ENCODE results near the gene SORT1. TPM values are rescaled to one million over a fixed set of nuclear protein-coding genes. Genes with fewer than 3 reads are reported as not detected.

Gene SORT1
- total and polyA plus RNA-seq, 2 of the 13 experiments (the other 11 are each of a cell fraction or from before 2014, with no cell fraction given): 32.4 to 93.0 TPM

- TF ChIP-seq ZSCAN12 (CRISPR knock-in tag; IDR thresholded peaks at IDR 0.05) (0 out of 2 replicates have a peak, but pooled peaks have one; percentile 44), ZNF282 (IDR thresholded peaks at IDR 0.05; ENCODE audit: partially characterized antibody) (no peak), KMT2A (CRISPR knock-in tag; IDR thresholded peaks at IDR 0.05) (peak; percentile 42; the same call in 1 of the 2 replicates), ATF1 (CRISPR knock-in tag; IDR thresholded peaks at IDR 0.05) (no peak), ZNF326 (CRISPR knock-in tag; IDR thresholded peaks at IDR 0.05; ENCODE audit: borderline replicate concordance) (no peak), TBX3 (IDR thresholded peaks at IDR 0.05; ENCODE audit: borderline replicate concordance) (peak; percentile 44; the same call in 1 of the 2 replicates), SNRNP70 (IDR thresholded peaks at IDR 0.05; ENCODE audit: low read depth, low read length) (no peak), NFYB (CRISPR knock-in tag; IDR thresholded peaks at IDR 0.05) (peak; percentile 44), GMEB2 (CRISPR knock-in tag; IDR thresholded peaks at IDR 0.05; ENCODE audit: low read depth) (no peak), TEAD2 (CRISPR knock-in tag; IDR thresholded peaks at IDR 0.05) (no peak), GPN1 (CRISPR knock-in tag; IDR thresholded peaks at IDR 0.05; ENCODE audit: borderline replicate concordance) (no peak), SRF (IDR thresholded peaks at IDR 0.05; ENCODE audit: low read depth, low read length) (no peak), SMAD9 (CRISPR knock-in tag; IDR thresholded peaks at IDR 0.05) (no peak), RERE (CRISPR knock-in tag; IDR thresholded peaks at IDR 0.05; ENCODE audit: low read depth) (no peak), KDM6A (CRISPR knock-in tag; IDR thresholded peaks at IDR 0.05; ENCODE audit: low read depth) (peak; percentile 75)
- TF ChIP-seq, protein P1, sequence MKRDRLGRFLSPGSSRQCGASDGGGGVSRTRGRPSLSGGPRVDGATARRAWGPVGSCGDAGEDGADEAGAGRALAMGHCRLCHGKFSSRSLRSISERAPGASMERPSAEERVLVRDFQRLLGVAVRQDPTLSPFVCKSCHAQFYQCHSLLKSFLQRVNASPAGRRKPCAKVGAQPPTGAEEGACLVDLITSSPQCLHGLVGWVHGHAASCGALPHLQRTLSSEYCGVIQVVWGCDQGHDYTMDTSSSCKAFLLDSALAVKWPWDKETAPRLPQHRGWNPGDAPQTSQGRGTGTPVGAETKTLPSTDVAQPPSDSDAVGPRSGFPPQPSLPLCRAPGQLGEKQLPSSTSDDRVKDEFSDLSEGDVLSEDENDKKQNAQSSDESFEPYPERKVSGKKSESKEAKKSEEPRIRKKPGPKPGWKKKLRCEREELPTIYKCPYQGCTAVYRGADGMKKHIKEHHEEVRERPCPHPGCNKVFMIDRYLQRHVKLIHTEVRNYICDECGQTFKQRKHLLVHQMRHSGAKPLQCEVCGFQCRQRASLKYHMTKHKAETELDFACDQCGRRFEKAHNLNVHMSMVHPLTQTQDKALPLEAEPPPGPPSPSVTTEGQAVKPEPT (CRISPR knock-in tag; IDR thresholded peaks at IDR 0.05; ENCODE audit: low read depth): no peak
- TF ChIP-seq, protein P2, sequence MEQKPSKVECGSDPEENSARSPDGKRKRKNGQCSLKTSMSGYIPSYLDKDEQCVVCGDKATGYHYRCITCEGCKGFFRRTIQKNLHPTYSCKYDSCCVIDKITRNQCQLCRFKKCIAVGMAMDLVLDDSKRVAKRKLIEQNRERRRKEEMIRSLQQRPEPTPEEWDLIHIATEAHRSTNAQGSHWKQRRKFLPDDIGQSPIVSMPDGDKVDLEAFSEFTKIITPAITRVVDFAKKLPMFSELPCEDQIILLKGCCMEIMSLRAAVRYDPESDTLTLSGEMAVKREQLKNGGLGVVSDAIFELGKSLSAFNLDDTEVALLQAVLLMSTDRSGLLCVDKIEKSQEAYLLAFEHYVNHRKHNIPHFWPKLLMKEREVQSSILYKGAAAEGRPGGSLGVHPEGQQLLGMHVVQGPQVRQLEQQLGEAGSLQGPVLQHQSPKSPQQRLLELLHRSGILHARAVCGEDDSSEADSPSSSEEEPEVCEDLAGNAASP (CRISPR knock-in tag; IDR thresholded peaks at IDR 0.05; ENCODE audit: borderline replicate concordance): no peak; the same call in 1 of the 2 replicates
- TF ChIP-seq, protein P3, sequence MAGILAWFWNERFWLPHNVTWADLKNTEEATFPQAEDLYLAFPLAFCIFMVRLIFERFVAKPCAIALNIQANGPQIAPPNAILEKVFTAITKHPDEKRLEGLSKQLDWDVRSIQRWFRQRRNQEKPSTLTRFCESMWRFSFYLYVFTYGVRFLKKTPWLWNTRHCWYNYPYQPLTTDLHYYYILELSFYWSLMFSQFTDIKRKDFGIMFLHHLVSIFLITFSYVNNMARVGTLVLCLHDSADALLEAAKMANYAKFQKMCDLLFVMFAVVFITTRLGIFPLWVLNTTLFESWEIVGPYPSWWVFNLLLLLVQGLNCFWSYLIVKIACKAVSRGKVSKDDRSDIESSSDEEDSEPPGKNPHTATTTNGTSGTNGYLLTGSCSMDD (CRISPR knock-in tag; IDR thresholded peaks at IDR 0.05): no peak
Measured at GRCh38 chr1:109274533-109275476, 122.9 kb downstream of the SORT1 start (continued).
